DOHH2 (cell line): ENCODE measurements around the gene TSPAN32.

Source experiments
- H3F3A ChIP-seq: fragments of 200-600 bp; sonication (generic), shearing (Covaris generic); 2 replicates; pipeline ENCODE4 v1.6.0; 2016; ENCODE audit warnings: antibody characterized with exemption, mild to moderate bottlenecking; ENCODE audit not compliant: control insufficient read depth, insufficient read depth
- H3K27ac ChIP-seq: fragments of 200-600 bp; sonication (generic); 2 replicates; pipeline ENCODE4 v1.5.1; 2014; ENCODE audit warnings: low read depth, mild to moderate bottlenecking, low read length, moderate library complexity
- H3K27me3 ChIP-seq: fragments of 200-600 bp; sonication (generic); 2 replicates; pipeline ENCODE4 v1.6.1; 2014; ENCODE audit warnings: mild to moderate bottlenecking, low read length, mixed read lengths; ENCODE audit not compliant: control insufficient read depth
- H3K36me3 ChIP-seq: fragments of 200-600 bp; sonication (generic); 2 replicates; pipeline ENCODE4 v1.6.1; 2014; ENCODE audit warnings: mild to moderate bottlenecking, low read length, moderate library complexity, mixed read lengths; ENCODE audit not compliant: control insufficient read depth
- H3K4me1 ChIP-seq: fragments of 200-600 bp; sonication (generic); 2 replicates; pipeline ENCODE4 v1.6.1; 2014; ENCODE audit warnings: mild to moderate bottlenecking, low read length, mixed read lengths; ENCODE audit not compliant: control insufficient read depth
- H3K4me2 ChIP-seq: fragments of 200-600 bp; sonication (generic); 2 replicates; pipeline ENCODE4 v1.6.0; 2014; ENCODE audit warnings: mild to moderate bottlenecking, low read length, moderate library complexity
- H3K4me3 ChIP-seq: fragments of 200-600 bp; sonication (generic); 2 replicates; pipeline ENCODE4 v1.5.1; 2014; ENCODE audit warnings: mild to moderate bottlenecking, low read length, mixed read lengths
- H3K79me2 ChIP-seq: fragments of 200-600 bp; sonication (generic); 2 replicates; pipeline ENCODE4 v1.6.1; 2014; ENCODE audit warnings: mild to moderate bottlenecking, low read length, mixed read lengths; ENCODE audit not compliant: control insufficient read depth
- H3K9me2 ChIP-seq: fragments of 200-600 bp; sonication (generic); replicated peaks from 2 replicates; pipeline ENCODE4 v1.6.1; 2014; ENCODE audit warnings: mild to moderate bottlenecking, low read length, mixed read lengths; ENCODE audit not compliant: control insufficient read depth
- H3K9me3 ChIP-seq: fragments of 200-600 bp; sonication (generic); 2 replicates; pipeline ENCODE4 v1.6.1; 2014; ENCODE audit warnings: antibody characterized with exemption, low read length, mixed read lengths; ENCODE audit not compliant: control insufficient read depth, insufficient read depth
- H4K20me1 ChIP-seq: fragments of 200-600 bp; sonication (generic); 2 replicates; pipeline ENCODE4 v1.6.0; 2014; ENCODE audit warnings: low read depth, mild to moderate bottlenecking, antibody characterized with exemption, low read length, moderate library complexity; ENCODE audit not compliant: control insufficient read depth, insufficient read depth
- CTCF ChIP-seq: fragments of 200-600 bp; sonication (generic); IDR thresholded peaks from one replicate; pipeline ENCODE4 v1.5.1; 2014; ENCODE audit warnings: antibody characterized with exemption, mild to moderate bottlenecking, low read depth, low read length; ENCODE audit not compliant: poor library complexity, severe bottlenecking
- EZH2phosphoT487 ChIP-seq: fragments of 200-600 bp; sonication (generic); IDR thresholded peaks from 2 replicates; pipeline ENCODE4 v1.6.1; 2017; ENCODE audit warnings: borderline replicate concordance, mild to moderate bottlenecking, antibody characterized with exemption, low read length, moderate library complexity, mixed read lengths

TSPAN32 gene

DNA sequence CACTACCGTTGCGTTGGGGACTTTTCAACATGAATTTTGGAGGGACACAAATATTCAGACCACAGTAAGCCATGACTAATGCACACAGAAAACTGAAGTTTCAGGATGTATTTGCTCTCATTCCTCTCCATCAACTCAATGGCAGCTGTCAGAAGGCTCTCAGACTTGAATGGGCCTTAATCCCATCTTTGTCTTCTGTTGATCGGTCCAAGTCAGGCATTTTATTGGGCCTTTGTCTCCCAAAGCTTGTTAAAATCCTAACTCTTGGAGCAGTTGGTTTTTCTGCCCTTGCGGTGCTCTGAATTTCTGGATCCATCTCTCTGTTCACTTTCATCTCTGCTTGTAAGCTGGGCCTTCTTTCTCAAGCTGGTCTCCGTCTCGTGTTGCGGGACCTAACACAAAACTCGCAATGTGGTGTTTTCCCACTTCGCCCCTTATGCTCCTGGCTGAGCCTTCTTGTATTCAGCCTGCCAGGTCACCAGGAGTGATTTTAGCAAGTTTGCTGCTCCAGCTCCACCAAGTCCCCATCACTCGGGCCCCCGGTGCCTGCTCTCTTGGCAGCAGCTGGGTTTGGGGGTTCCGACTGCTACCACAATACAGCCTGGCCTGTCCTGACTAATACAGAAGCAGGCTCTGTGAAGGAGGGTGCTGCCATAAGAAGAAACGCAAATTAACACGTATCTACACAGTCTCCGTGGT is 27.0 kb downstream of the TSPAN32 start:
- TF ChIP-seq CTCF (no peak), EZH2phosphoT487 (no peak)
- H3K9me2 ChIP-seq: no peaks in the 10 kb centered on the region
- H3K27ac ChIP-seq: no peak overlapping the region
- H3K4me1 ChIP-seq: no peaks in the 10 kb centered on the region
- no peaks in the 10 kb centered on the region for H3K79me2 ChIP-seq
- no peaks in the 10 kb centered on the region for H3F3A ChIP-seq
- H3K27me3 ChIP-seq: no peaks in the 10 kb centered on the region
- peaks cover 5% of the 10 kb centered on the region; the same call in 1 of the 2 replicates for H3K9me3 ChIP-seq
- H3K4me2 ChIP-seq: no peak overlapping the region
- H4K20me1 ChIP-seq: no peaks in the 10 kb centered on the region
- H3K4me3 ChIP-seq: no peak overlapping the region
- no peaks in the 10 kb centered on the region for H3K36me3 ChIP-seq

- H3K79me2 ChIP-seq: no peaks in the 10 kb centered on the region
- no peaks in the 10 kb centered on the region for H3F3A ChIP-seq
- H3K4me3 ChIP-seq: no peak overlapping the region
- no peak overlapping the region for H3K4me2 ChIP-seq
- TF ChIP-seq CTCF (no peak), EZH2phosphoT487 (no peak)
- no peak overlapping the region for H3K27ac ChIP-seq
- no peaks in the 10 kb centered on the region for H3K9me2 ChIP-seq
- peaks cover 5% of the 10 kb centered on the region; the same call in 1 of the 2 replicates for H3K9me3 ChIP-seq
- no peaks in the 10 kb centered on the region for H3K36me3 ChIP-seq
- no peaks in the 10 kb centered on the region for H3K4me1 ChIP-seq
- no peaks in the 10 kb centered on the region for H3K27me3 ChIP-seq
- H4K20me1 ChIP-seq: no peaks in the 10 kb centered on the region
Observed at GRCh38 chr11:2329551-2329950, 27.7 kb downstream of the TSPAN32 start.

- Histone ChIP-seq H3K4me2 (no peak overlapping the region), H3K9me2 (no peaks in the 10 kb centered on the region), H3K9me3 (peaks cover 5% of the 10 kb centered on the region; the same call in 1 of the 2 replicates), H4K20me1 (no peaks in the 10 kb centered on the region), H3K4me1 (no peaks in the 10 kb centered on the region), H3K36me3 (no peaks in the 10 kb centered on the region), H3K27ac (no peak overlapping the region), H3K27me3 (no peaks in the 10 kb centered on the region), H3K4me3 (no peak overlapping the region), H3K79me2 (no peaks in the 10 kb centered on the region), H3F3A (no peaks in the 10 kb centered on the region)
- TF ChIP-seq EZH2phosphoT487: no peak
- TF ChIP-seq CTCF: no peak
Observed at GRCh38 chr11:2330696-2331095, 28.9 kb downstream of the TSPAN32 start.
